Calu3 (cell line): ENCODE measurements around the gene NMRK1. TPM values are rescaled to one million over a fixed set of nuclear protein-coding genes. Genes with fewer than 3 reads are reported as not detected.

Experiments
- BruUV-seq: library from RNA; stranded (reverse); fragments of 400-500 nt; replicated peaks from 2 replicates; lab custom pipeline; 2021; lab: Mats Ljungman, UMichigan
- CTCF ChIA-PET: fragments of 300-600 bp; sonication (Branson Sonifier 250); formaldehyde crosslinking; loops from one replicate; lab custom pipeline; 2022; ENCODE audit warnings: antibody characterized with exemption; lab: Charles Lee
- DNase-seq: peaks from one replicate; pipeline ENCODE4 v3.0.0; 2022
- H3K27ac Mint-ChIP-seq: one replicate; pipeline ENCODE4 v1.8.0; 2022; ENCODE audit warnings: mixed read lengths; ENCODE audit not compliant: unreplicated experiment
- H3K27me3 Mint-ChIP-seq: one replicate; pipeline ENCODE4 v1.8.0; 2022; ENCODE audit warnings: mixed read lengths; ENCODE audit not compliant: unreplicated experiment
- H3K36me3 Mint-ChIP-seq: one replicate; pipeline ENCODE4 v1.8.0; 2022; ENCODE audit warnings: mild to moderate bottlenecking, moderate library complexity, mixed read lengths; ENCODE audit not compliant: insufficient read depth, unreplicated experiment
- H3K4me1 Mint-ChIP-seq: one replicate; pipeline ENCODE4 v1.8.0; 2022; ENCODE audit warnings: mild to moderate bottlenecking, low read depth, mixed read lengths; ENCODE audit not compliant: unreplicated experiment
- H3K4me3 Mint-ChIP-seq: one replicate; pipeline ENCODE4 v1.8.0; 2022; ENCODE audit warnings: mild to moderate bottlenecking, low read depth, moderate library complexity, mixed read lengths; ENCODE audit not compliant: unreplicated experiment
- H3K9me3 Mint-ChIP-seq: one replicate; pipeline ENCODE4 v1.8.0; 2022; ENCODE audit warnings: low read depth, mixed read lengths; ENCODE audit not compliant: unreplicated experiment
- intact Hi-C: fragments of 100-400 bp; cut with micrococcal nuclease; formaldehyde crosslinking; loops from one replicate; pipeline ENCODE4 v1.10.0; 2022; ENCODE audit not compliant: unreplicated experiment
- total RNA-seq: library from RNA; stranded (reverse); gene quantifications from 2 replicates; pipeline ENCODE4 v1.2.3, GENCODE V29; 2022
- TF ChIP-seq, protein P1 (sequence below): fragments of 200-600 bp; IDR thresholded peaks from one replicate; pipeline ENCODE4 v1.8.0; 2022; ENCODE audit warnings: antibody characterized with exemption; ENCODE audit not compliant: unreplicated experiment

The NMRK1 gene
- total RNA-seq, 1 experiment from 2014 or later, result 12.4 TPM

DNA sequence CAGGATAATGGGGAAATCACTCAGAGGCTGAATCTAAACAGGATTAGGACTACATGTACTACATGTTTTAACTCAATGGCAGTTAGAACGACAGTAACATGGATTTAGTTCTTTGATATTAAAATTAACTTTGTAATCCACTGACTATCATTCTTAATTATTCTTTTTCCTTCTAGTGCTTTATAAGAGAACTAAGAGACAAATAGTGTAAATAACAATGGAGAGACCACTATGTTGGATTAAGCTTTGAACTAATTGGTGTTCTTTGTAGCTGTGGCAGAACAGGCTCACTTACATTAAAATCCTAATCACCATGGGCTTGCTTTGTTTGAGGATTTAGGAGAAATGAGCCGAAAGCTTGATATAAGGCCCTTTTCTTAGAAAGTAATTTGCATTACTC is 18.8 kb downstream of the NMRK1 start:
- Mint-ChIP-seq H3K9me3 (no peaks in the 10 kb centered on the region), H3K4me1 (no peaks in the 10 kb centered on the region), H3K27me3 (no peaks in the 10 kb centered on the region), H3K36me3 (no peaks in the 10 kb centered on the region), H3K27ac (no peak overlapping the region), H3K4me3 (no peak overlapping the region)
- CTCF ChIA-PET, result no interaction called here
- intact Hi-C loops, result no loop called here
- TF ChIP-seq, protein P1, sequence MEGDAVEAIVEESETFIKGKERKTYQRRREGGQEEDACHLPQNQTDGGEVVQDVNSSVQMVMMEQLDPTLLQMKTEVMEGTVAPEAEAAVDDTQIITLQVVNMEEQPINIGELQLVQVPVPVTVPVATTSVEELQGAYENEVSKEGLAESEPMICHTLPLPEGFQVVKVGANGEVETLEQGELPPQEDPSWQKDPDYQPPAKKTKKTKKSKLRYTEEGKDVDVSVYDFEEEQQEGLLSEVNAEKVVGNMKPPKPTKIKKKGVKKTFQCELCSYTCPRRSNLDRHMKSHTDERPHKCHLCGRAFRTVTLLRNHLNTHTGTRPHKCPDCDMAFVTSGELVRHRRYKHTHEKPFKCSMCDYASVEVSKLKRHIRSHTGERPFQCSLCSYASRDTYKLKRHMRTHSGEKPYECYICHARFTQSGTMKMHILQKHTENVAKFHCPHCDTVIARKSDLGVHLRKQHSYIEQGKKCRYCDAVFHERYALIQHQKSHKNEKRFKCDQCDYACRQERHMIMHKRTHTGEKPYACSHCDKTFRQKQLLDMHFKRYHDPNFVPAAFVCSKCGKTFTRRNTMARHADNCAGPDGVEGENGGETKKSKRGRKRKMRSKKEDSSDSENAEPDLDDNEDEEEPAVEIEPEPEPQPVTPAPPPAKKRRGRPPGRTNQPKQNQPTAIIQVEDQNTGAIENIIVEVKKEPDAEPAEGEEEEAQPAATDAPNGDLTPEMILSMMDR, result no peak
- DNase-seq, result no peak
- BruUV-seq, result no TSS peak

DNA sequence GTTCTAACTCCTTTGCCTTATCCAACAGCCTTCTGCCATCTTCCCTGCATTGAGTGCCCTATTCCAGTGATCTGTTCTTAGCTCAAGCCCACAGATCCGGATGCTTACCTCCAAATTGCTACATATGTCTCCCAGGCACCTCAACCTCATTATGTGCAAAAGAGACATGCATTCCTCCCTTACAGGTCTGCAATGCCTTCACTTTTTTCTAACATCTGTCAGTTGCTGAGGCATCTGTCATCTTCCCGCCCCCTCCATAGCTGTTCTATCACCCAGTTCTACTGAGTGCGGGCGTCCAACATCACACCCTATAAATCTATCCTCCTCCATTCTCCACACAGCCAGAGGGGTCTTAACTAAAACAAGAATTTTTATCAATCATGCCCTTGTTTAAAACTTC is 20.1 kb downstream of the NMRK1 start:
- BruUV-seq, result no TSS peak
- H3K36me3 Mint-ChIP-seq, result no peaks in the 10 kb centered on the region
- no peaks in the 10 kb centered on the region for H3K4me1 Mint-ChIP-seq
- H3K27ac Mint-ChIP-seq, result no peak overlapping the region
- no peak for DNase-seq
- H3K9me3 Mint-ChIP-seq, result no peaks in the 10 kb centered on the region
- TF ChIP-seq, protein P1, result no peak
- intact Hi-C loops, result no loop called here
- H3K27me3 Mint-ChIP-seq, result no peaks in the 10 kb centered on the region
- CTCF ChIA-PET, result no interaction called here
- H3K4me3 Mint-ChIP-seq, result no peak overlapping the region

DNA sequence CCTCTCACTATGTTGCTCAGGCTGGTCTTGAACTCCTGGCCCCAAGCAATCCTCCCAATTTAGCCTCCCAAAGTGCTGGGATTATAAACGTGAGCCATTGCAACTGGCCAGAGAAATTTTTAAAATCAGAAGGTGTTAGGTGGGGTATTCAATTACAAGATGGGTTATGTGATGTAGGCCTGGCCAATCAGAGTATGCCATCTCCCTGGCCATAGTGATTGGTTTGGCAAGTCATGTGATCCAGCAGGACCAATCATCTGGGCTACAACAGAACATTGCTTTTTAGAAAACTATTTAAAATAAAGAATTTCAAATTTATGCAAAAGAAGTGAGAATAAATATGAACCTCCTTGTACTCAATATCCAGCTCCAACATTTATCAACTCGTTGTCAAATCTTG is 22.4 kb downstream of the NMRK1 start:
- H3K4me3 Mint-ChIP-seq, result no peak overlapping the region
- TF ChIP-seq, protein P1, result no peak
- no peaks in the 10 kb centered on the region for H3K9me3 Mint-ChIP-seq
- BruUV-seq, result no TSS peak
- no peaks in the 10 kb centered on the region for H3K36me3 Mint-ChIP-seq
- no peak overlapping the region for H3K27ac Mint-ChIP-seq
- H3K4me1 Mint-ChIP-seq, result no peaks in the 10 kb centered on the region
- H3K27me3 Mint-ChIP-seq, result no peaks in the 10 kb centered on the region
- CTCF ChIA-PET, result no interaction called here
- intact Hi-C loops, result no loop called here
- DNase-seq, result no peak

DNA sequence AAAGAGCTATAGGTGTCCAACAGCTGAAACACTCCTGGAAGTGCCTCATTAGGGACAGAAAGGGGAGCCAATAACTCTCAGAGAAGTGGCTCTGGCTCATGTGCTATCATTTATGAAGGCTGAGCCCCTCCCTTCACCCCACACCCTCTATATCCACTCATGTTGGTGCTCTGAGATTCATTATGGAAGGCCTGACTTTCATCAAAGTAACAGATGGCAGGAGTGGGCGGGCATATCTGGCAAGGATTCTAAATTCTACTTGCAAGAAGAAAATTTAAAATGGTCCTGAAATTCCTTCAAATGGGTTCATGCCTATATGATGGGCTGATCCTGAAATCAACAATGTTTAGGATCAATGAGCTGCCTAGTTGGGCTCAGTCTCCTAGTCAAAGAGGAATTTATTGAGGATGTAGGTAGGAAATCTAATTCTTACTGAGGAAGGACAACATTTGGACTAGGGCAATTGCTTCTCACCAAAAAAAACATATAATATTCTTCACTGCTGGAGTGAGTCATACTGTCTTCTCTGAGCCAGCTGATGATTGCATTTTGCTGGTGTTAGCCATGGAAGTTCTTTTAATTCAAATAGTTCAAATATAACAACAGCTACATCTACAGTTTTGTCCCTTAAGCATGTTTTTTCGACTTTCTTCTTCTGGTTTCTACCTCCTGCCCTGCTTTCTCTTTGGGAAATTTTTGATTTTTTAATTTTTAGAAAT is 23.5 kb downstream of the NMRK1 start:
- Mint-ChIP-seq H3K4me3 (no peak overlapping the region), H3K27ac (no peak overlapping the region), H3K4me1 (no peaks in the 10 kb centered on the region), H3K27me3 (no peaks in the 10 kb centered on the region), H3K9me3 (no peaks in the 10 kb centered on the region), H3K36me3 (no peaks in the 10 kb centered on the region)
- no peak for DNase-seq
- TF ChIP-seq, protein P1, result no peak
- CTCF ChIA-PET, result no interaction called here
- intact Hi-C loops, result no loop called here
- BruUV-seq, result no TSS peak
